ENCODE measurements around the gene ENDOV. TPM values are rescaled to one million over a fixed set of nuclear protein-coding genes. Genes with fewer than 3 reads are reported as not detected.

Gene ENDOV
- total RNA-seq, 4 donors from 2014 or later, result 9.1 to 14.7 (median 13.0) TPM

- no peaks in the 10 kb centered on the region for H3K27me3 ChIP-seq
- no peak overlapping the region for H3K4me3 ChIP-seq
- H3K36me3 ChIP-seq, result no peaks in the 10 kb centered on the region
- H3K27ac ChIP-seq (replicated peaks in 1 of 4), result no peak overlapping the region
- H3K4me1 ChIP-seq, result peaks cover 5 to 27% (median 20%) of the 10 kb centered on the region in 4 donors
- 82% methylated on average over 9 of the region's 12 CpGs for WGBS
- no peaks in the 10 kb centered on the region for H3K9me3 ChIP-seq
- DNase-seq (ENCODE audit: extremely low spot score), result no peak
- no peak for TF ChIP-seq CTCF (IDR thresholded peaks at IDR 0.05)
- TF ChIP-seq POLR2A (IDR thresholded peaks at IDR 0.05; ENCODE audit: low read depth), result no peak
- TF ChIP-seq EP300 (IDR thresholded peaks at IDR 0.05), result no peak
- no peak for TF ChIP-seq POLR2AphosphoS5 (IDR thresholded peaks at IDR 0.05)
- intact Hi-C loops (cut with DNase I), result no loop called here
Measured at GRCh38 chr17:80446645-80447405, 31.9 kb downstream of the ENDOV start.

GRCh38 chr17:80447790-80448189 is 32.8 kb downstream of the ENDOV start:
- intact Hi-C loops (cut with DNase I), result no loop called here
- Histone ChIP-seq H3K4me3 (no peak overlapping the region), H3K27me3 (no peaks in the 10 kb centered on the region), H3K9me3 (no peaks in the 10 kb centered on the region), H3K4me1 (peaks cover 5 to 27% (median 20%) of the 10 kb centered on the region in 4 donors), H3K27ac (replicated peaks in 1 of 4) (no peak overlapping the region), H3K36me3 (no peaks in the 10 kb centered on the region)
- no peak for TF ChIP-seq EP300 (IDR thresholded peaks at IDR 0.05)
- no peak for TF ChIP-seq POLR2A (IDR thresholded peaks at IDR 0.05; ENCODE audit: low read depth)
- no peak for TF ChIP-seq CTCF (IDR thresholded peaks at IDR 0.05)
- TF ChIP-seq POLR2AphosphoS5 (IDR thresholded peaks at IDR 0.05), result no peak
- DNase-seq (ENCODE audit: extremely low spot score), result no peak
- 70% methylated on average over 1 of the region's 4 CpGs for WGBS

GRCh38 chr17:80449194-80449929 is 34.4 kb downstream of the ENDOV start:
- 82% methylated on average over 12 of the region's 27 CpGs for WGBS
- Histone ChIP-seq H3K27ac (replicated peaks in 1 of 4) (peak overlapping the region in 3 of 4 donors; percentile 66 to 82 (median 69)), H3K4me3 (no peak overlapping the region), H3K36me3 (no peaks in the 10 kb centered on the region), H3K9me3 (no peaks in the 10 kb centered on the region), H3K4me1 (peaks cover 13 to 41% (median 27%) of the 10 kb centered on the region in 4 donors), H3K27me3 (no peaks in the 10 kb centered on the region)
- DNase-seq (ENCODE audit: extremely low spot score), result no peak
- TF ChIP-seq CTCF (IDR thresholded peaks at IDR 0.05) (no peak), EP300 (IDR thresholded peaks at IDR 0.05) (no peak), POLR2A (IDR thresholded peaks at IDR 0.05; ENCODE audit: low read depth) (no peak), POLR2AphosphoS5 (IDR thresholded peaks at IDR 0.05) (no peak)
- intact Hi-C loops (cut with DNase I), result no loop called here

- 29% methylated on average over 9 of the region's 18 CpGs for WGBS
- intact Hi-C loops (cut with DNase I), result no loop called here
- no peaks in the 10 kb centered on the region for H3K36me3 ChIP-seq
- DNase-seq (ENCODE audit: extremely low spot score), result no peak
- peak overlapping the region; percentile 57 to 82 (median 68) for H3K27ac ChIP-seq (replicated peaks in 1 of 4)
- no peaks in the 10 kb centered on the region for H3K9me3 ChIP-seq
- no peak overlapping the region for H3K4me3 ChIP-seq
- peaks cover 13 to 41% (median 27%) of the 10 kb centered on the region in 4 donors for H3K4me1 ChIP-seq
- no peak for TF ChIP-seq POLR2A (IDR thresholded peaks at IDR 0.05; ENCODE audit: low read depth)
- TF ChIP-seq CTCF (IDR thresholded peaks at IDR 0.05), result no peak
- no peak for TF ChIP-seq POLR2AphosphoS5 (IDR thresholded peaks at IDR 0.05)
- TF ChIP-seq EP300 (IDR thresholded peaks at IDR 0.05), result no peak
- H3K27me3 ChIP-seq, result no peaks in the 10 kb centered on the region
Measured at GRCh38 chr17:80449930-80450576, 35.1 kb downstream of the ENDOV start.
